ENCODE results near the gene CNDP1.
"Not testable (repeated sequence)": the region's sequence is repeated elsewhere in the genome, so short reads cannot be mapped to it uniquely, and the experiment has no call there.

CNDP1 gene

DNA sequence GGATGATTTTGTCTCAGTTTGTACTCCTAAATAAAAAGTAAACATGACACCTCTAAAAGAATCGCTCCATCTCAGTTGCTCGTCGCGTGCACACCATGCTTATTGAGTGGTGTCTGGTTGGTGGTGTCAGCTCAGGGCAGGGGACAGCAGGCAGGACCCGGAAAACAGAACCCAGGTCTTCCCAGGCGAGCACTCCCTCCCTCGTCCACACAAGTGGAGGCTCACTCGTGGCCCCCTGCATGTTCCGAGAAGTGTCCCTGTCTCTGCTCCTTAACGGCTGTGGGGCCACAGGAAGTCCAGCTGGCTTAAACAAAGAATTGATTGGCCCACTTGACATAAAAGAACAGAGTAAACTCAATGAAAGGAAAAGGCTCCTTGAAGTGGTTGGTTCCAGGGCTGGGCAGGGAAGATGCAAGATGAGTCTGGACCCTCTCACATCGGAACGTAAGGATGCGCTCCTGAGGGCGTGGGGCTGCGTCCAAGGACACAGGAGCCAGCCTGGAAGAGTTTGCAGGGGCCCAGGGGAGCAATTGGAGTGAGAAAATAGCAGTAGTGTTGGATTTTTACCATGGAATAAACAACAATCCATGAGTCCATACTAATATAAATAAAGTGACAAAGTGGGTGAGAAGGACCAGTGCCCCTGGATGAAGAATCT lies 13.1 kb upstream of the CNDP1 start:
- no peak for DNase-seq

DNA sequence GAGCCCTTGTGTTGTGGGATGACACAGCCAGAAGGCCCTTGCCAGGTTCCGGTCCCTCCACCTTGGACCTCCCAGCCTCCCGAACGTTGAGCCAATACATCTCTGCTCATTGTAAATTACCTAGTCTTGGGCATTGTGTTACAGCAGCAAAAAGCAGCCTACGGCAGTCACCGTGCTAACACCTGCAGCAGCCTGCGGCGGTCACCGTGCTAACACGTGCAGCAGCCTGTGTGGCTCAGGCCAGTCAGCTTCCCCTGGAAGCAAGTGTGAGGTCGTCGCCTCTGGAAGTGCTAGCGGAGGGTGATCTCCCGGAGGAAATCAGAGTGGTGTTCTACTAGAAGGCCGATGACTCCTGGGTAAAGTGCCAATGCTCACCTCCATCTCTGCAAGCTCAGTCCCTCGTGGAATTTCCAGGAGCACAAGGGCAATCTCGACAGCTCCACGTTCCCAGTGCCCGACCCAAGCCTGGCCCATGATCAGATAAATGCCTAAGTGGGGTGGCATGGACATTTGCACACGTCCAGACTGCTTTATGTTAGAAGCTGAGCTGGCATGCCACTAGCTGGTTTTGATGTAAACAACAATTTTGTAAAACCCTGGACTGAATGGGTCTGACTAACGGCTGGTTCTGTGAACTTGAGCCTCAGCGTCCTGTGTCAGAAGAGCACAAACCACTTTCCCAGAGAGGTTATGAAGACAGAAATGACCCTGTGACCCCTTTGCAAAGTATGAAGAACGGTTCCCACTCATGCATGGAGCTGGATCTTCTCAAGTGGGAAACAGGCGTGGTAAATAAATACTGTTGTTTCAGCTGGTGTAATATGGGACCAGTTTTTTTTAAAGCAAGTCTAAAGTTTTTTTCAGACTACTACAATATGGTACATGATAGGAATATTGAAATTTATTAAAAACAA lies 11.4 kb upstream of the CNDP1 start:
- DNase-seq: peak; percentile 29

DNA sequence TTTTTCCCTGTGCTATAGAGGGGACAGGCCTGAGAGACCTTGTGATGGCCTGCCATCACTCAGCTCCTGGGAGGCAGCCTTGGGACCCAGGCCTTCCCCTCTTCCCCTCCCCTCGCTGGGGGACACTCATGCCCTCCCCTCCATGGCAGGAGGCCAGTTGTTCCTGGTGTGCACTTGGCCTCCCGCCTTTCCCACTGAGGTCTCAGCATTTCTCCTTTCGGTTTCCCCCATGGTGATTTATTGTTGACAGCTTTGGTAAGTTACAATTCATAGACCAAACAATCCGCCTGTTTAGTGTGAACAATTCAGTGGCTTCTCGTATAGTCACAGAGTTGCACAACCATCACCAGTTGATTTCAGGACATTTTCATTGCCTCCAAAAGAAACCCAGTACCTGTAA lies 10.2 kb upstream of the CNDP1 start:
- DNase-seq: peak; percentile 96

DNA sequence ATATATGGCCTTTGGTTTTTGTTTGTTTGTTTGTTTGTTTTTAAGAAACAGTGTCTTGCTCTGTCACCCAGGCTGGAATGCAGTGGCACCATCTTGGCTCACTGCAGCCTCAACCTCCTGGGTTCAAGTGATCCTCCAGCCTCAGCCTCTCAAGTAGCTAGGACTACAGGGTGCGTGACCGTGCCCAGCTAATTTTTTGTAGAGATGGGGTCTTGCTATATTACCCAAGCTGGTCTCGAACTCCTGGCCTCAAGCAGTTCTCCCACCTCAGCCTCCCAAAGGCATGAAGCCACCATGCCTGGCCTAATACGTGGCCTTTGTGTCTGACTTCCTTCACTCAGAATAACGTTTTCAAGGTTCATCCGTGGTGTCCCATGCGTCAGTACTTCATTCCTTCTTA lies 9.4 kb upstream of the CNDP1 start:
- not testable (repeated sequence) for DNase-seq

DNA sequence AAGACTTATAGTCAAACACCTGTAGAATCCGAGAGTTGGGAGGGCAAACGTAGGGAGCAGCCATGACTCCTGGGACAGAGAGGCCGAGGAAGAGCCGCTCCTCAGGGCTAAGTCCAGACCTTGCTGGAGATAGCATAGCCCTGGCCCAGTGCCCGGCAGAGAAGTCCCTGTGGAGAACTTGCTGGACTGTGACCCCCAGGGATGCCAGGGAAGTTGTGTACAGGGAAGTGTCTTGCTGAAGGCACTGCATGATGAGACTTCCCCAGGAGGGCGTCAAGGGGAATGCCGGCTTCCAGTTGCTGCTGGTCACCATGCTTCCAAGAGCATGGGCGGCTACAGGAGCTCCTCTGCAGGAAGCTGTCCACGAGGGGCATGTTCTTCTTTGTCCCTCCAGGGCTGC lies 8.6 kb upstream of the CNDP1 start:
- DNase-seq: no peak

DNA sequence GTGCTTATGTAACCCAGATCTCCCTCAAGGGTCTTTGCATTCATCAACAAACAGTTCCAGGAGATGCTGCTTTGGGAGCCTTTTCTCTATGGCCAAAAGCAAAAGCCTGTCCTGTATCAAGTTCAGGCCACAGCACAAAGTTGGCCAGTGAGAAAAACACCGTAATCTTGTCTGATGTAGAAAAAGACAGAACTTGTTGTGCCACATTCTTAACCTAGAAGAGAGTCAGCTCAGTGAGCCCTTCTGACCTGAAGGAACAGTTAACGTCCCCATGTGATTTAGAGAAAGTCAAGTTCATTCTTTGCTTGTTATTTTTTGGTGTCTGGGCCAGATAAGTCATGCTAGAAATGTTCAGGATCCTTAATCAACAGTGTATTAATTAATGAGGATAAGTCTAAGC lies 7.8 kb upstream of the CNDP1 start:
- no peak for DNase-seq

DNA sequence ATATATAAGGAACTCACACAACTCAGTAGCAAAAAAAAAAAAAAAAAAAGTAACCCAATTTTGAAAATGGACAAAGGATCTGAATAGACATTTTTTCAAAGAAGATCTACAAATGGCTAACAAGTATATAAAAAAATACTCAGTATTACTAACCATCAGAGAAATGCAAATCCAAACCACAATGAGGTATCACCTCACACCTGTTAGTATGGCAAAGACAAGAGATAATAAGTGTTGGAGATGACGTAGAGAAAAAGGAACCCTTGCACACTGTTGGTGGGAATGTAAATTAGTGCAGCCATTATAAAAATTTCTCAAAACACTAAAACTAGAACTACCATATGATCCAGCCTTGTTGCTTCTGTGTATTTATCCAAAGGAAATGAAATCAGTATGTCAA lies 5.8 kb upstream of the CNDP1 start:
- DNase-seq: no peak

DNA sequence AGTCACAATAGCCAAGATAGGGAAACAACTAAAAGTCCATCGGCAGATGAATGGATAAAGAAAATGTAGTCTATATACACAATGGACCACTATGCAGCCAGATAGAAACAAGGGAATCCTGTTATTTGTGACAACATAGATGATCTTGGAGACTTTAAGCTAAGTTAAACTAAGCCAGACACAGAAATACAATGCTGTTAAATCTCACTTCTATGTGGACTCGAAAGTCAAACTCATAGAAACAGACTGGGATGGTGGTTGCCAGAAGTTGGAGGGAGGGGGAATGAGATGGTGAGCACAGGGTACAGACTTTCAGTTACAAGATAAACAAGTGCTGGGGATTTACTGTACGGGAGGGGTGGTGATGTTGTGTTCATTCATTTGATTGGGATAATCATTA lies 5.4 kb upstream of the CNDP1 start:
- DNase-seq: no peak

DNA sequence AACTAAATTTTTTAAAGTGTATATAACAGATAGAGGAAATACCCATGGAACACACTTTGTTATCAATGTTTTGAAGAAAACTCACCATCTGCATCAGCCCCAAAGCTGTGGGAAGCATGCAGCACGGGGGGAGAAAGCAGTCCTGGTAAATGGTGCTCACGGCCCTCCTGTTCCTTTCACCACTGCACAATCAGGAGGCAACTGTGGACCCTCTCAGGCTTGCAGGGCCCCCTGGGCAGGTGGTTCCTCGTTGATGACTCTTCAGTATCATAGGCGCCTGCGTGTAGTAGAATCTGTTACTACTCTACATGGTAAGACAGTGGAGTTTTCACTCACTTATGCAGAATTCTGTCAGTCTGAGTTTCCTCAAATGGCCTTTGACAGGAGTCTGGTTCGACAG lies 4.9 kb upstream of the CNDP1 start:
- no peak for DNase-seq

DNA sequence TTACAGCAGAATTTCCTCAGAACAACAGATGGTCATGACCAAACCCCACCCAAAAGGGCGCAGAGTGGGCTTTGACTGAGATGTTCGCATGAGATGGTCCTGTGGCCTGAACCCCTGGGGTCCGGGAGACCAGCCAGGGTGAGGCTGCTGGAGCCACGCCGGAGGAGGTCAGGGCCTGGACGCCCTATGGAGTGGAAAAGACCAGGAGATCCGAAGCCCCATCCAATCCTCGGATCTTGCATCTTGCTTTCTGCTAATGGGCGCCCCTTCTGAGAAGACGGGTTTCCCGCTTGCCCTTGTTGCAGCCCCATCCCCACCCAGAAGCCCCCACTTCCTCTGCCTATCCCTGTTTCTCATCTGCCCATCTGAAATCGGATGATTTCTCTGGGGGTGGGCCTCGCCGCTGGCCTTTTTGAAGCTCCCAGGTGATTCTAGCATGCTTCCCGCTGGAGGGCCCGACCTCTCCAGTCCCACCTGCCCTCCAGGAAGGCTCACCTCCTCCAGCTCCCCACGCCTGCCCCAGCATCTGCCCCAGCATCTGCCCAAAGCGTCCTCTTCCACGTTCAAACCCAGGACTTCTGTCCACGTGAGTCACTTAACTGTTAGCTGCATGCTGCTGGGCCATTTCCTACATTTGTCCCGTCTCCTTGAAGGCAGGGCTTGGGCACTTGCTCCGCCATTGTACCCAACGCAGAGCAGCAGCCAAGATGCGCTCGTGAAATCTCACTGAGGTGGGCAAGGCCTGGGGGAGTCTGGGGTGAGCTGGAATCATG lies 4.3 kb upstream of the CNDP1 start:
- no peak for DNase-seq

DNA sequence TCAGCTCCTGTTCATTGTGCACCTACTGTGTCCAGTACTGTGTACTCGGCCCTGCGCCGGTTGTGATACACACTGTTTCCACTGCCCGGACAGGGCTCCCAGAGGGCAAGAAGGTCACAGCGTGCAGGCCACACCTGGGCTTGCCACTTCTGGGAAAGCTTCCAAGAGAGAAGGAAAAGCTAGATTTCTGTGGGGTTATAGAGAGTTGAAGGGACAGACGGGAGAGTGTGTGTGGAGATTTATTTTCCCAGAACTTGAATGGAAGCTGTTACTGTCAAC lies 3.8 kb upstream of the CNDP1 start:
- DNase-seq: no peak

DNA sequence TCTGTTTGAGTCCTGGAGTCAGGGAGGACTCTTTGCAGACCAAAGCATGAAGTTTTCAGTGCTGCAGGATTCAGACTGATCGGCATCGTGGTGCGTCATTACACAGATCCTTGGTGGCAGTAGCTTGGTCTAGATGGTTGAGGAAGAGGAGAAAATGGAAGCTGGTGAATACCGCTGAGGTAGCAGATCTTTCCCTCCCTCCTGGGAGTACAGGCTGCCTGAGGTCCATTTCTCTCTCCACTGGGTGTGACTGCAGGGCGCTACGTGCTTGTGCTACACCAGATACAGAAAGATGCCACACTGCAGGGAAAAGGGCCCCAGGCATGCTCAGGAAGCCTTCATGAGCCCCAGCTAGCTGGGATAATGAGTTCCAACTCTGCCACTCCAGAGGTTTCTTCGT lies 3.3 kb upstream of the CNDP1 start:
- no peak for DNase-seq

DNA sequence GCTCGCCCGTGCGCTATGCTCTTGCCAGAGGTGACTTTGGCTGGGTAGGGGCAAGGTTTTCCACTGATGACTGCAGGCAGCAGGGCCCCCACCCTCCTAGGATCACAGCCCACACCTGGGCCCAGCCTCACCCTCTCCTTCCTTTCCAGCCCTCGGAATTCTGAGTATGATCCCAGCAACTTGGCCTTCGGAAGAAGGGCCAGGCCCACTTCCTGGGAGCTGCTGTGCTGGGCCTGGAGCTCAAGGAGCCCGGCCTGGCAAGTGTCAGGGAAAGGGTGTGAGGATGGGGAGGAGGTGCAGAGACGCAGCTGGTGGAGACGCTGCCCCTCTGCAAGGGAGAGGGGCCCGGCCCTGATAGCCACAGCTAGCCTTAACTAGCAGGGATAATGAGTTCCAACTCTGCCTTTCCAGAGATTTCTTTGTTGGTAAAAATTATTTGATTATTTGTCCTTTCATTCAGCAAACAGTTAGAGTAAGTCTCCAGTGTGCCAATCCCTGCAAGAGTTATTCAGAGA lies 1.7 kb upstream of the CNDP1 start:
- no peak for DNase-seq

DNA sequence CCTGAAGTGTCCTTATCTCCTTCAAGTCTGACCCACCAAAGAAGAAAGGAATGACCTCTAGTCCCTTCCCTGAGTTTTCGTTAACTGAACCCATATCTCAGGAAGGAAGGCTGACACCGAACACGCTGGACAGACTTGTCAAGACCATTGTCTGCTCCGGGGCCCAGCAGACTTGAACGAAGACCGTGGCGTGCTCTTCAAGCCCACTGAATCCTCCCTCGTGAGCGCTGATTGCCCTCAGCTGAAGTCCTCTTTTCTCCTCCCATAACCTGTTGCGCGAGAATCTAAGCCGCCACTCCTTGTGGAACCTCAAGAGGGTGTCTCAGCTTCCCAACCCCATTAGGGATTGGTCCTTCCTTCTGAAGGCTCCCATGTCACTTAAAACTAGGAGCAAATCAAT lies 634 bp upstream of the CNDP1 start:
- no peak for DNase-seq

DNA sequence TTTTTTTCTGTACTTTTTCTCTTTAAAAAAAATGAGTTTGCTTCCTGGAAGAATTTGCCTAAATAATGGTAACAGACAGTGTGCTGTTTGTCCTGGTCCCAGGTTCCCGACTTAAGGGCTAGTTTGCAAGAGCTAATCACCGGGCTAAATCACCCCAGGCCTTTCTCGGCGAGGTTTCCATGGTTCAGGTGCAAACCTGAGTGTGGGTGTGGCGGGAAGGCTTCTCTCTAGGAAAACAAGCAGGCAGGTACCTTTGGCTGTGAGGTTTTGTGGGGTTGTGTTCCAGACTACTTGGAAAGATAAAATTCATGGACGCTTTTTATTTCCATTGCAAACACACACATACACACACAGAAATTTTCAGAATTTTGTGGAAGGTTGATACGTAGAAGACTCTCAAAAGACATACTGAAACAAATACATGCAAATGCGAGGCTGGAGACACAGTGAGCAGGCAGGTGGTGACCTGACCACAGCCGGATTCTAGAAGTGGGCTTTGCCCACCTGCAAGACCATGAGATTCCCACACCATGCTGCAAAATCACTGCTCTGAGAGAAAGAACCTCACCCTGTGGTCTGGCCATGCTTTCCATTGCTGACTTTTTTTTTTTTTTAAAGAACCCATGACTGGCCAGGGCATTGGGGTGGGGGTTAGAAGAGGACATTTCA lies 815 bp downstream of the CNDP1 start:
- no peak for DNase-seq

DNA sequence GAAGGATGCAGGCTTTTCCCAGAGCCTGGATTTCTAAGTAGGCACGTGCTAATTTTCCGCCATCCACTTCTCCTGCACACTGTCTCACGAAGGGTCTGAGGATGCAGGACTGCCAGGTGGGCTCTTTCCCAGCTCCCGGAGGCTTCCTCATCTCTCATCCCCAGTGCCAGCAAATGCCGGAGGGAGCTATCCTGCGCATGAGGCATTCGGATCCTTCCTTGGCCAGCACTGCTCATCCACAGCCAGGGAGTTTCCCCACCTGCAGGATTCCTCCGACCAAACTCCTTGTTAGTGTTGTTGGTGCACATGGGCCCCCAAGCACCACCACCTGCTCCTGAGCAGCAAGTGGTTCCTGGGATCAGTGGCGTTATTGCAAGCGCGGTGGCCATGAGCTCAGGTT lies 5.0 kb downstream of the CNDP1 start:
- DNase-seq: no peak

DNA sequence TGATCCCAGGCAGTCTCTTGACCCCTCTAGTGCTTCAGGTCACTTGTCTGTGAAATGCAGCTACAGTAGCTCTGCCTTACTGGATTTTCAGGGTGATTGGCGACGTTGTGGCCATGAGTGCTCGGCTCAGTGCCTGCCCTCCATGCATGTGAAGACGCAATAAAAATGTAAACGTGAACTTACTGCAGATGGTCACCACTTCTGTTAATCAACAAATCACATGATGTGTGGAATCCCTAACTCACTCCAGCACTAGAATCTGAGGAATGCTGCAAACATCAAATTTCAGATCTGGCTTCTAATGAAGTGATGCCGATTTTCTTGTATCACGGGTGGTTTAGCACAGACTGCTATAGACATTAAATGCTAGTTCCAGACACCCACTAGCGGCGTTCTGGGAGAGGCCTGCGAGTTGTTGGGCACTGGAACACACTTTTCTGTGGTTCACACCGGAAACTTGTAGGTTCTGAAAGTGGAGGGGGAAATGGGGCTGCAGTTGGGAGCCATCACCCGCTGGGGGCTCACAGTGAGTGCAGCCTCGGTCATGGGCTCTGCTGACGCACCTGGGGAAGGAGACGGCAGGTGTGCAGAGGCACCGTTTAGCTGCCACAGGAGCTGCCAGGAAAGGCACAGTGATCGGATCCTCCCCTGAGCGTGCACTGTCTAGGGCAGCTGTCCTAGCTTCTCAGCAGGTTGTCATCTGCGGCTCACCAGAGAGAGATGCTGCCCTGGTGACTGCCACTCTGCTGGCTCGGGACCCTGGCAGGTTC lies 6.5 kb downstream of the CNDP1 start:
- DNase-seq: no peak

DNA sequence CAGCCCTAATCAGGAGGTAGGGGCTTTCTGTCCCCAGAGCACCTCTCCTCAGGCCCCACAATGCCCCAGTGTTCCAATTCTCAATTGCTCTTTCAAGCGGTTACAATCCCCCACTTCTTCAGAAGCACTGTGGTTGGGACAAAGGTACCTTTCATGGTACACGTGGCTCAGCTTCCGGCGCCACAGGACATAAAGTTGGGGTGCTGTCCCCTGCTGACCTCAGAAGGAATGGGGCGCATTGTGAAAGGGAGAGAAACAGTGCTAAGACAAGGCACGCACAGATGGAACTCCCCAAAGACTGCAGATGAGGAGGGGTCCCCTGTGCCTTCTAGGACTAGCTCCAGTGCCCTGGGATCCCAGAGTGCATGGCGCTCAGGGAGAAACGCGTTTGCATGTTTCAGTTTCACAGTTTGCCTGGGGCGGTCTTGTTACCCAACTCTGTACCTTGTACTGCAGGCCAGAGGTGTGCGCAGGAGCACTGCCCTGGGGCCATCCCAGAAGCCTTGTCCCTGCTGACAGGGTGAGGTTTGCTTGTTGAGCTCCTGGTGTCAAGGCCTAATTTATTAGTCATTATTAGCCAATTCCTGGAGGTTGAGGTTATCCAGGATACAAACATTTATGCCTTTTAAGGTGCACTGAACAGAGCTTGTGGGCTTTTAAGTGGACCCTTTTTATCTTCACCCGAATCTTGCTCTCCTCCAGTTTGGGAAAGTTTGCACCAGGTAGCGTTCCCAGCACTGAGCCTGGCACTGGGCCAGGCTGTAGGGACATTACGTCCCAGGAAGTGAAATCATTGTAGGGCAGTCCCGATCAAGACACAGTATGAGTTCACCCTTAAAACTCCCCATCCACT lies 7.6 kb downstream of the CNDP1 start:
- no peak for DNase-seq

DNA sequence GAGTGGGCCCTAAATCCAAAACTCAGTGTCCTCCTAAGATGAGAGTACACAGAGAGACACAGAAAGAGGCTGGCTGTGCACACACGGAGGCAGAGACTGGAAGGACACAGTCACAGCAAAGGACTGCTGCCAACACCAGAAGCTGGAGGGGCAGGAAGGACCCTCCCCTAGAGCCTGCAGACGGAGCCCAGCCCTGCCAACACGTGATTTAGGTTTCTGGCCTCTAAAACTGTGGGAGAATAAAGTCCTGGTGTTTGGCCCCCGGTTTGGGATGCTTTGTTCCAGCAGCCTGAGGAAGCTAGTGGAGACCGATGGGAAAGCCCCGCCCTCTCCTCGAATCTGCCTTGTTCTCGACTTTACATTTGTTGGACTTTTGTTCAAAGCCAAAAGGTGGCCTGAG lies 10.6 kb downstream of the CNDP1 start:
- no peak for DNase-seq

DNA sequence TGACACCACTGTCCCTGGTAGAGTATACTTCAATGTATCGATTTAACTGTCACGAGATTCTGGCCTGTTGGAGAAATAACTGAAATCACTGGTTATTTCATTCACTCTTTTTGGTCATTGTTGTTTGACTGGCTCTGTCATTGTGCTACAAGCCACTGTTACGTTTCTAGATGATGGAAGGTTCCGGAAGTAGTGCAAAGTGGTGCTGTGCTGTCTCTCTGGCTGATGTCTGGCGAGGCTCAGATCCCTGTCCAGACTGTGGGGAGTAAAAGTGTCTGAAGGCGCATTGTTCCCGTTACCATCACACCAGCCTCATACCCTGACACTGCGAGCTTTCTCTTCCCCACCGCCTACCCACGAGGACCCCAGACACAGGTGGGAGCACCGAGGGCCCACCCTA lies 11.7 kb downstream of the CNDP1 start:
- no peak for DNase-seq

DNA sequence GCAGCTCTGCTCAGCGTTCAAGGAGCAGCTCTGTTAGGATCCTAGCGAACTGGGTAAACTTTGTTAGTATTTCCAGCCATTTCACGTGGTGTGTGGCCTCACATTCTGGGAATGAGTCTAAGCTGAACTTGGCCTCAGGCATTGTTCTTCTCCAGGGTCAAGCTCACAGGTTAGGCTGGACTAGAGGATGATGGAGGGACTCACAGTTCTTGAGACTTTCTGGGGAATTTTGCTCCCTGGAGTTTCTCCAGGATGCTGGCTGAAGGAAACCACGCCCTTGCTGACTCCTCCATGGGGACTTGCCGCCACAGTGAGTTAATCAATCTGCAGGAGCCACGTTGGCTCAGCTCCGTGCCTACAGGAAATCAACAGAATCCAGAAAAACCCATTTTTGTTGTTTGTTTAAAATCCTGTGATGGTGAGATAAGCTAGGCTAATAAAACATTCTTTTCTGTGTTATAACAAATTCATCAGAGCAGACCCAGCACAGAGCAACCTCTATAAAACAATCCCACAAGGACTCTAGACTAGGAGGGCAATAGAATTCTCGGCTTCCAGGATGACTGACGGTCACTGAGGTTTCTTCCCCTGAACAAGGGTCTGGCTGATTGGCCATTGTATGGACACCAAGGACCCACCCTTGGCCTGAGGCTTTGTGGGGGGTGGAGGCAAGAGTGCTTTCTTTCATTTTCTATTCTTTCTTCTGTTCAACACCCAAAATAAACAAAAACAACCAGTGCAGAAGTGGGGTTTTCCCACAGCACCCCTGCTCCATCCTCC lies 12.6 kb downstream of the CNDP1 start:
- no peak for DNase-seq

All from MV-4-11 (cell line).